T-helper 2 cell treated with Interferon-gamma antibody and Interleukin-4, amounts not matched to agents 5 μg/mL and 100 μg/mL, for 36 hours (primary cell): ENCODE measurements around the gene DCLK2.

Experiments used
- DNase-seq: peaks from one replicate; pipeline ENCODE4 v3.0.0; 2021; ENCODE audit warnings: low spot score
- H3K27ac Mint-ChIP-seq: one replicate; pipeline ENCODE4 v1.8.0; 2021; ENCODE audit warnings: mild to moderate bottlenecking, mixed read lengths
- H3K27me3 Mint-ChIP-seq: one replicate; pipeline ENCODE4 v1.8.0; 2021; ENCODE audit warnings: low read depth, mixed read lengths
- H3K36me3 Mint-ChIP-seq: one replicate; pipeline ENCODE4 v1.8.0; 2021; ENCODE audit warnings: low read depth, mixed read lengths
- H3K4me1 Mint-ChIP-seq: one replicate; pipeline ENCODE4 v1.8.0; 2021; ENCODE audit warnings: low read depth, mixed read lengths
- H3K4me3 Mint-ChIP-seq: one replicate; pipeline ENCODE4 v1.8.0; 2022; ENCODE audit warnings: mild to moderate bottlenecking, moderate library complexity, mixed read lengths
- H3K9me3 Mint-ChIP-seq: one replicate; pipeline ENCODE4 v1.8.0; 2021; ENCODE audit warnings: mixed read lengths

DCLK2 gene

DNA sequence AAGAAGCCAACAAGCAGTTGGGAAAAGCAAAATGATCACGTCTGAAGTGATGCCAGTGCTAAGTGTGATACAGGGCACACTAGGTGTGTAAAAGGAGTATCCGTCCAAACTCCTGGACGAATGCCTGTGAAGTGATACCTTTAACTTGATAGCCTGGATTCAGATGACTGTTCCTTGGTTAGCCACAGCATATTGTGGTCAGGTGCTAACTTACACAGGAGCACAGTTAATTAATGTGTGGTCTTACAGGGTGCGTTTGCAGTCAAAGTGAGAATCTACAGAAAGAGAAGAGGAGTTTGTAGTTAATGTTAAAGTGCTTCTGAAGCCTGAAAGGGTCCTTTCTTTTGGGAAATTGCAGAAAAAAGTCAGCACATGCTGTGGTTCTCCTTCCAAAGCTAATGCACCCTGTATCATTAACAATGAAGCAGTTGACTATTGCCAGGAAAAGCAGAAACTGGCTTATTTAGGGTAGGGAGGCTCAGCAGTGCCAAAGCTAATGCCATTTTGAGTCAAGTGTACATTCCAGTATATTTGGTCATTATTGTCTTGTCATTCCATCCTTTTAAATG is 61.1 kb downstream of the DCLK2 start:
- H3K27me3 Mint-ChIP-seq: no peaks in the 10 kb centered on the region
- H3K4me1 Mint-ChIP-seq: peaks cover 10% of the 10 kb centered on the region
- peaks cover 6% of the 10 kb centered on the region for H3K9me3 Mint-ChIP-seq
- H3K27ac Mint-ChIP-seq: no peak overlapping the region
- no peaks in the 10 kb centered on the region for H3K36me3 Mint-ChIP-seq
- no peak for DNase-seq
- no peak overlapping the region for H3K4me3 Mint-ChIP-seq

DNA sequence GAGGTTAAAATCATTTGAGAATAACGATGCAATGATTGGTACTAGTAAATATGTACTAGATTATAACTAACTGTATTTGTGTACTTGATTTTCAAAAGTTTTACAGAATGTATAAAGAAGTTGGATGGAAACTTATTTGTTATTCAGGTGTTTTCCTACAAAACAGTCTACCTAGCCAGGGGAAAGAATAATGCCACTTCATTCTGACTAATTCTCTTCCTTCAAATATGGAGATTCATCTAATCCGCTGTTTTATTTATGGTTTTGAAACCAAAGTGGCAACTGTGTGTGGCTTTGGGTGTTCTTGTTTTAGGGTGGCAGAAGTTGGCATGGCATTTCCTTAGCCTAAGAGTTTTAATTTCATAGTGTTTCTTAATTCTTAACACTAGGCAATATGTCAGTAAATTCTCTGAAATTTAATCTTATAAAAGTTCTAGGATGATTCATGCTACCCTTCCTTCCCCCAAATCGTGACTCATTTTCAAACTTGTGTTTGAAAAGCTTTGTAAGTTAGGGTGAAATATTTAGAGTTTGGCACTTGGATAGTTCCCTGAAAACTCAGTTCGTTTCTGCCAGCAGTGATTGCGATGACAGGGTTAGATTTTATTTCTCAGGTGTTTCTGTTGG is 62.6 kb downstream of the DCLK2 start:
- H3K36me3 Mint-ChIP-seq: no peaks in the 10 kb centered on the region
- H3K4me1 Mint-ChIP-seq: peaks cover 10% of the 10 kb centered on the region
- no peak overlapping the region for H3K27ac Mint-ChIP-seq
- H3K4me3 Mint-ChIP-seq: no peak overlapping the region
- DNase-seq: no peak
- H3K9me3 Mint-ChIP-seq: peaks cover 6% of the 10 kb centered on the region
- no peaks in the 10 kb centered on the region for H3K27me3 Mint-ChIP-seq

DNA sequence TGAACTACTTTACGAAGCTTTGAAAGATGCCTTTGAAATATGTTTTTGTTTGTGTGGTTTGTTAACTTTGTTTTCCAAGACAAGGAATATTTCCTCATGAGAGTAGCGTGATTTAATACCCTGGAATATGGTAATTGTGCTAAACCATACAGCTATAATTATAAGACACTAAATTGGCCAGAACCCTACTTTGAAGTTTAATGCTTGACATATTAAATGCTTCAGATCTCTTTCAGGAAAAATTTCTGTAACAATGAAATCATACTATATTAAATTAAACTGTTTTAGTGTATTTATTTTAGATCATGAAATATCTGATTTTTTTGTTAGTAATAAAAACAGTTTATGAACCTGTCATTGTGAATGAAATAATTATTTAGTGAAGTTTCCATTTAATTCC is 63.5 kb downstream of the DCLK2 start:
- Mint-ChIP-seq H3K27ac (no peak overlapping the region), H3K4me3 (no peak overlapping the region), H3K27me3 (no peaks in the 10 kb centered on the region), H3K4me1 (peaks cover 6% of the 10 kb centered on the region), H3K9me3 (peaks cover 6% of the 10 kb centered on the region), H3K36me3 (no peaks in the 10 kb centered on the region)
- no peak for DNase-seq

DNA sequence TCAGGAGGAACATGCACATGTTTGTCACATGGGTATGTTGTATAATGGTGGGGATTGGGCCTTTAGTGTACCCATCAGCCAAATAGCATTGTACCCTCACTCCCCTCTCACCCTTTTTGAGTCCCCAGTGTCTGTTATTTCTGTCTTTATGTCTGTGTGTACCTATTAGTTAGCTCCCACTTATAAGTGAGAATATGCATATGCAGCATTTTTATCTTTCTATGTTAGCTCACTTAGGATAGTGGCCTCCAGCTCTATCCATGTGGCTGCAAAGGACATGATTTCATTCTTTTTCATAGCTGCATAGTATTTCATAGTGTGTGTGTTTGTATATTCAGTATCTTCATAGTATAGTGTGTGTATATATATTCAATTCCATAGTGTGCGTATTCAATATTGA is 64.6 kb downstream of the DCLK2 start:
- Mint-ChIP-seq H3K4me1 (peaks cover 6% of the 10 kb centered on the region), H3K36me3 (no peaks in the 10 kb centered on the region), H3K4me3 (no peak overlapping the region), H3K27ac (no peak overlapping the region), H3K9me3 (peaks cover 6% of the 10 kb centered on the region), H3K27me3 (no peaks in the 10 kb centered on the region)
- DNase-seq: no peak

DNA sequence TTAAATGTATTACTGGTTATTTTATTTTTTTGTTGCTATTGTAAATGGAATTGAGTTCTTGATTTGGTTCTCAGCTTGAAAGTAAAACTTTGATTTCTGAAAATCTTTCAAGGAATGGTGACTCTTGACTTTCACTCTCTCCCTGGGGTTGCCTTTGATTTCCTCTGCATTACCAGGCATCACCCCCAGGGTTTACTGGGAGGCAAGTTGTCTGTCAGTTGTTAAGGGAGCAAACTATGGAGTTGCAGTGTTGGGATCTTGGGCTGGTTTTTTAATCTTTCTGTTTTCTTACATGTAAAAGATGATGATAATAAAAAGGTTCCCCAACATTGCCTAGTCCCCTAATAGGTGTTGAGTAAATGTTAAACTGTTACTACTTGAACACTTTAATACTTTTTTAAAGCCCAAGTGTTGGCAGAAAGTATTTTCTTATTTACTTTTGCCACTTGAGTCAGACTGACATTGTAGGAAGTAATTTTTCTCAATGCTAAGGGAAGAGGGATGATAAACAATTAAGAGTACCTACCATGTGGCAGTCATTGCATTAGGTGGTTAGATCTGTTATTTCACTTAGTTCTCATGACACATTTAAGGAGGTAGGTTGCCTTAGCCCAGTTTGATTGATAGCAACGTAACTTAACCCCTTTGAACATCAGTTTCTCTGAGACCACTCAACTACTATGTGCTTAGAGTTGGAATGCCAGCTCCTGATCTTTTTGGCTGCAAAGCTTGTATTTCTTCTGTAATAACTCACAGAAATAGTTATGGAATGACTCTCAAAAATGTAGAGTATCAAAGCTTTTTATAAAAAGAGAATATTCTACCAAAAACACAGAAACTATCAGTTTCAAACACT is 67.1 kb downstream of the DCLK2 start:
- Mint-ChIP-seq H3K4me3 (no peak overlapping the region), H3K27ac (no peak overlapping the region), H3K36me3 (no peaks in the 10 kb centered on the region), H3K27me3 (peaks cover 7% of the 10 kb centered on the region), H3K9me3 (peaks cover 6% of the 10 kb centered on the region), H3K4me1 (peaks cover 4% of the 10 kb centered on the region)
- no peak for DNase-seq

DNA sequence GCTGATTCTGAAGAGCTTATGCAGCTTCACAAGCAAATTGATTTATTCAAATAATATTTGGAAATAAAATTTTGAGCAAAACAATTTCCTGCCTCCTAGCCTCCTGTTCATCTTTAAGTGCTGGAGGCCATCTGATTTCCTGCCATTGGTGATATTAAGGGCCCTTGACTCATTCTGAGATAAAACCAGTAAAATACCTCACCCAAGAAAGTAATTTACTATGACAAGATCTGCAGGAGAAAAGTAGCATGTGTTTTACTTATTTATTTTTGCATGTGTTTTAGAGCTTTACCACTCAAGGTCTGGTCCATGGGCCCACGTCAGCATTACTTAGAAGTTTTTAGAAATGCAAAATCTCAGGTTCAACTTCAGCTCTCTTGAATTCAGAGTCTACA is 67.7 kb downstream of the DCLK2 start:
- H3K36me3 Mint-ChIP-seq: no peaks in the 10 kb centered on the region
- peaks cover 2% of the 10 kb centered on the region for H3K4me1 Mint-ChIP-seq
- no peak overlapping the region for H3K27ac Mint-ChIP-seq
- H3K4me3 Mint-ChIP-seq: no peak overlapping the region
- no peak for DNase-seq
- peaks cover 6% of the 10 kb centered on the region for H3K9me3 Mint-ChIP-seq
- H3K27me3 Mint-ChIP-seq: peaks cover 7% of the 10 kb centered on the region

DNA sequence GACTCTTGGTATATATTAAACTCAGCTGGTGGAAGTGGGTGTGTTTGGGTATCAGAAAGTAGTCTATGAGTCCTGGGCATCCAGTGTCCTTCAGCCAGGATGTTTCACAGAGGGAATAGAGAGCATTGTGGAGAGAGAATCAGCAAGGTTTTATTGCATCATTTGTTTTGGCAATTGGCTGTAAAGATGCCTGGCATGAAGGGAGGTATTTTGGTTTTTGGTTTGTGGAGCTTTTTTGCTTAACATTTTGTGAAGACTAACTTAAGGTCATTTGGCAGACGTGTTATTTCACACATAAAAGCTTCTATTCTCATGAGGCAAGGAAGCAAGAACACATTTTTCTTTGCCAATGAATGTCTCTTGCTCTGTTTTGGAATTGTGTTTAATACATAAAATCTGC is 71.1 kb downstream of the DCLK2 start:
- no peak for DNase-seq
- H3K4me1 Mint-ChIP-seq: no peaks in the 10 kb centered on the region
- H3K36me3 Mint-ChIP-seq: no peaks in the 10 kb centered on the region
- no peak overlapping the region for H3K27ac Mint-ChIP-seq
- no peak overlapping the region for H3K4me3 Mint-ChIP-seq
- no peaks in the 10 kb centered on the region for H3K9me3 Mint-ChIP-seq
- peaks cover 7% of the 10 kb centered on the region for H3K27me3 Mint-ChIP-seq

DNA sequence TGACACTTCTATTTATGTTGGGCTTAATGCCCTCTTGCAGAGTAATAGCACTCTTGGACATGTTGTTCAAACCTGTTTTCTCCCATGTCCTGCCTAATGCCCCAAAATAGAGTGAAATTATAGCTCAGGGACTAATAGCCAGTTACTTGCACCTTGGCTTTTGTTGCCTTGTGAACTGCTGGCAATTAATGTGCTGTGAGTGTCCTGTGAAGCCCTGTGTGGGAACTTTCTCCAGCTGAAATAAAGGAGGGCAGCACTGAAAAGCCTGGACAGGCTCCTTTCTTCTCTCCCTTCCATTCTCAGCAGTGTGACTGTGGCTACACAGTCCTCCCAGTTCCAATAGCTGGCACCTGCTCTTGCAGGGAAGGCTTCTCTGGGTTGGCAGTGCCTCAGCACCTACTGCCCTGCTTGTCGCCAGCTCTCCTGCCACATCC is 72.4 kb downstream of the DCLK2 start:
- Mint-ChIP-seq H3K36me3 (no peaks in the 10 kb centered on the region), H3K9me3 (no peaks in the 10 kb centered on the region), H3K4me3 (no peak overlapping the region), H3K27ac (no peak overlapping the region), H3K4me1 (no peaks in the 10 kb centered on the region), H3K27me3 (peaks cover 7% of the 10 kb centered on the region)
- no peak for DNase-seq

DNA sequence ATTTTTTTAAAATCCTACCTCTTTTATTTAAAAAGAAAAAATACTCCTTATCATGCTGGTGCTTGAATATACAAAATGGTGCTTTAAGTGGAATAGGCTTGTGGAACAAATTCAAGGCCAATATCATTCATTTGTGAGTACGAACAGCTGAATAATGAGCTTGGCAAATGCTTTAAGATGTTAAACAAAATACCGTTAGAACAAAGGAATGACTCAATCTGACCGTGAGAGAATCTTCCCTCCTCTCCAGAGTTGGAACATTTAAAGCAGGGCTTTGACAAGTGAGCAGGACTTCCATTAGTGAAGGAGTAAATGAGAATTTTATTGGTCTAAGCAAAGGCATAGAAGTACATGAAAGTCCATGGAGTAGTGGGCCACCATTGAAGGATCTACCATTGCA is 74.5 kb downstream of the DCLK2 start:
- H3K36me3 Mint-ChIP-seq: no peaks in the 10 kb centered on the region
- no peak overlapping the region for H3K4me3 Mint-ChIP-seq
- no peaks in the 10 kb centered on the region for H3K9me3 Mint-ChIP-seq
- H3K27ac Mint-ChIP-seq: no peak overlapping the region
- H3K27me3 Mint-ChIP-seq: peaks cover 7% of the 10 kb centered on the region
- no peak for DNase-seq
- no peaks in the 10 kb centered on the region for H3K4me1 Mint-ChIP-seq

DNA sequence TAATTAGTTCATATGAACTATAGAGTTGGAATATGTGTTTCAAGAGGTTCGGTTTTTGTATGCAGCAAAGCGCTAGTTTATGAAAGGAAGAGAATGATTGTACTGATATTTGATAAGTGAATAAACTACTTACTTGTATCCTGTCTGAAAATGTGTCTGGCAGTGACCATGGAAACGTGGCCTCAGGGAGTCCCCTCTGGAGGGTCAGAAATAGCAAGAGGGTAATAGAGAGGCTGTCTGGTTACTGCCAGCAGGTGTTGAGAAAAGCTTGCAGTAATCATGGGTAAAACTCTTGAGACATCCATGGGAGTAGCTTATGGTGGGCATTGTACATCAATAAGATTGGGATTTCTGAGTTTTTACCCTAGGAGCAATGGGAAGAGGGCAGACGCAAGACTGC is 77.1 kb downstream of the DCLK2 start:
- Mint-ChIP-seq H3K4me3 (no peak overlapping the region), H3K27ac (no peak overlapping the region), H3K27me3 (peaks cover 2% of the 10 kb centered on the region), H3K9me3 (no peaks in the 10 kb centered on the region), H3K36me3 (no peaks in the 10 kb centered on the region), H3K4me1 (no peaks in the 10 kb centered on the region)
- no peak for DNase-seq

DNA sequence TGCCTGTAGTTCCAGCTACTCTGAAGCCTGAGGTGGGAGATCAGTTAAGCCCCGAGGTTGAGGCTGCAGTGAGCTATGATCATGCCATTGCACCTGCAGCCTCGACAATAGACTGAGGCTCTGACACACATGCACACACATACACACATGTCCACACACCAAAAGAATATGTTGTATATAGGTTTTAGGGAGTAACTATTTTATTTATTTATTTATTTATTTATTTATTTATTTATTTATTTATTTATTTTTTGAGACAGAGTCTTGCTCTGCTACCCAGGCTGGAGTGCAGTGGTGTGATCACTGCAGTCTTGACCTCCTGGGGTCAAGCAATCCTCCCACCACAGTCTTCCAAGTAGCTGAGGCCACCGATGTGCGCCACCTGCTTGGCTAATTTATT is 78.3 kb downstream of the DCLK2 start:
- Mint-ChIP-seq H3K27ac (no peak overlapping the region), H3K27me3 (peaks cover 4% of the 10 kb centered on the region), H3K4me1 (no peaks in the 10 kb centered on the region), H3K9me3 (no peaks in the 10 kb centered on the region), H3K4me3 (no peak overlapping the region), H3K36me3 (no peaks in the 10 kb centered on the region)
- DNase-seq: no peak

DNA sequence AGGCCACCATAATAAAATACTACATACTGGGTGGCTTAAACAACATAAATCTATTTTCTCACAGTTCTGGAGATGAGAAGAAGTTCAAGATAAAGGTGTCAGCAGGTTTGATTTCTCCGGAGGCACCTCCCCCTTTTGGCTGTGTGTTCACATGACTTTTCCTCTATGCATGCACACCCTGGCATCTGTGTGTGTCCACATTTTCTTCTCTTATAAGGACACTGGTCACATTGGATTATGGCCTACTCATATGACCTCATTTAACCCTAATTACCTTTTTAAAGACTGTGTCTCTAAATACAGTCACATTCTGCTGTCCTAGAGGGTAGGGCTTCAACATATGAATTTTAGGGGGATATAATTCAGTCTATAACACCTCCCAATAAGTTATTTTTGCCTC is 79.8 kb downstream of the DCLK2 start:
- Mint-ChIP-seq H3K4me1 (no peaks in the 10 kb centered on the region), H3K27me3 (peaks cover 4% of the 10 kb centered on the region), H3K36me3 (no peaks in the 10 kb centered on the region), H3K9me3 (no peaks in the 10 kb centered on the region), H3K4me3 (no peak overlapping the region), H3K27ac (no peak overlapping the region)
- no peak for DNase-seq

DNA sequence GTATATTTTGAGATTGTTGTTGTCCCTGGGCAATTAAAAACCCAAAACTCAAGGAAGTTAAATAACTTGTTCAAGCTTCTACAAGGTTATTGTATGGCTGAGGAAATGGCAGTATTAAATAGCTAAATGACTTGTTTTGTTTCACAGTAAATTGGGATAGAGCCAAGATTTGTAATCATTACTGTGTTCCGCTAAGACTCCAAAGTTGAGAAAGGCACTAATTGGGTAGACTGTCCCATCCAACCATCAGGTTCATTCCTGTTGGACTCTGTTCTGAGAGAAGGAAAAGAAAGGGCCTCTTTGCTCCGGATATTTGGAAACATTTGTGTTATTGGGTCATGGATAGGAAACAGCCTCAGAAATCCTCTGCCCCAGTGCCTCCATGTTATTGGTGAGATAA is 82.2 kb downstream of the DCLK2 start:
- Mint-ChIP-seq H3K4me1 (no peaks in the 10 kb centered on the region), H3K27ac (no peak overlapping the region), H3K36me3 (no peaks in the 10 kb centered on the region), H3K4me3 (no peak overlapping the region), H3K27me3 (peaks cover 4% of the 10 kb centered on the region), H3K9me3 (no peaks in the 10 kb centered on the region)
- no peak for DNase-seq

DNA sequence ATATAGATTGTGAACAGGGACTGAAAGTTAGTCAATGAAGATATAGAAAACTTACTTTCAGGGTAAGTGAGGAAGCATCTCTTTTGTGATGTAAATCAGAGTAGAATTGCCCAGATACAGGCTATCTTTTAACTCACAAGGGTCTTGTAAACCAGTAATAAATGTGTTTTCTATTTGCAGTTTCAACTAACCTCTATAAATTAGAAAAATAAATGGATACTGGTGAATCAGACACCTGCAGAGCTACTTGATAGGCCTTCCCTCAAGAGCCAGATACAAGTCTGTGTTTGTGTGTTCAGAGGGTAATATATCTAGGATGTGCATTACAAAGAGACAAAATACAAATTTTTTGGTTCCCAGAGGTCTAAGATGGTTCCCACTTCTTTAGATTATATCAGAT is 82.9 kb downstream of the DCLK2 start:
- no peak for DNase-seq
- H3K36me3 Mint-ChIP-seq: no peaks in the 10 kb centered on the region
- no peaks in the 10 kb centered on the region for H3K9me3 Mint-ChIP-seq
- peaks cover 4% of the 10 kb centered on the region for H3K27me3 Mint-ChIP-seq
- H3K27ac Mint-ChIP-seq: no peak overlapping the region
- H3K4me1 Mint-ChIP-seq: no peaks in the 10 kb centered on the region
- no peak overlapping the region for H3K4me3 Mint-ChIP-seq
